HG03432 (cell line): Measurements from ENCODE around the gene GRM4.

Source experiments
- ATAC-seq: cut with Tn5 transposase; IDR thresholded peaks from one replicate; pipeline ENCODE4 v1.9.1; 2021; ENCODE audit warnings: mild to moderate bottlenecking, moderate library complexity; ENCODE audit not compliant: unreplicated experiment

The GRM4 gene

DNA sequence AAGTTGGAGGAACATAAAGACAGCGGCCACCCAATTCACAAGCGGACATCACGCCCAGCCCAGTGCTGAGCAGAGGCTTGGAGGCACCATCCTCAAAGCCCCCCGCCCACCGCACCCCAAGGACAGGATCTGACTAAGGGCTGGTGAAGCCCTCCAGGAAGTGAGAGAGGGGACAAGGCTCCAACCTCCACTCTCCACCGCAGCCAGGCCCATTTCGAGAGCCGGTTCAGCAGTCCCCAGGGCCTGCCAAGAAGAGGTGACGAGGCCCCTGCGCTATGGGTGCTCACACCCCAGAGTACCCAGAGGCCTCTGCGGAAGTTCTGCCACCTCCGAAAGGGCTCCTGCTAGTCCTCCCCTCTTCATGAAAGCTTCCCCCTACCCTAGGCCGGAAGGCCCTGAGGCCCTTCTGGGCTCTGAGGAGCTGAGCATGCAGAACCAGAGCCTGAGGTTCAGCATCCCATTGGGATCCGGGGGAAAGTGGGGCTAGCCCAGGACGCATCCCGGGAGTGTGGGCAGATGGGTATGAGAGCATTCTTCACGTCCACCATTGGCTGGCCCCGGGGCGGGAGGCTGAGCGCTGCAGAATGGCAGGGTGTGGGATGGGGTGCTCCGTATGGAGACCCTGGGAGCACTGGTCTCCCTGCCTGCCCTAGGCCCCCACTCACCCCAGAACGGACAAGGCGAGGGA is 2.5 kb downstream of the GRM4 start:
- no peak for ATAC-seq

DNA sequence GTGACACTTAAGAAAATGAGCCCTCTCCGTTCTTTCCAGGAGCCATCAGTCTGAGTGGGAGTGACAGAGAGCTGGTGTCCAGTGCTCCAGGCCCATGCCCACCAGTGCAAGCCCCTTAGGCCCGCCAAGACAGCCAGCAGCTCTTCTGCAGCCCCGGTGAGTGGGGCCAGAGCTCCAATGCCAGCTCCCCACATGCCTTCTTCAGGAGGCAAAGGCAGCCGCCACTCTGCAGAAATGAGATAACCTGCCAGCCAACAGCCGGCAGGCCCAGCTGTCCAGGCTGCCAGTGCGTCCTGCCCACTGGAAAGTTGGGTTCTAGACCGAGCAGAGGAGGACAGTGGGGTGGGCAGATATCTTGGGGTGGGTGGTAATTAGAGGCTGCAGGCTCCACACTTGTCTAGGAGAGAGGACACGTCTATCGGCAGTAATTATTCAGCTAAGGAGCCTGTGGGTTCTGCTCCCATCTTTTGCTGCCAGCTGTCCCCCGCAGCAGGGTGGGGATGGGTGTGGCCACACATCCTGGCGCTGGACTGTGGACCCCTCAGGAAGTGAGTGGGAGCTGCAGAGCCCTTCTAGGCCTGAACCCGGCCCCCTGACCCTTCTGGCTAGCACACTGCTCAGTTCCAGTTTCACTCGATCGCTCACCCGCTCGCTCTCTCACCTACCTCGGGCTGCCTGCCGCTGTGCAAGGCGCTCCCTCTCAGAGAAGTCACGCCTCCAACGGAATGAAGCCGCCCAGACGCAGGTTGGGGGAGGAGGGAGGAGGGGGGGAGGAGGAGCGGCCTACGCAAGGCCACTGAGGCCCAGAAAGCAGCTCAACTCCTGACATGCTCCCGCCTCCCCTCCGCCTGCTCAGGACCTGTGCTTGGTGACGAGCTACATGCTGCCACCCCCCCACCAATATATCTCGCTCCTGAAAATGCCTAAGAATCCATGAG is 3.6 kb downstream of the GRM4 start:
- no peak for ATAC-seq

DNA sequence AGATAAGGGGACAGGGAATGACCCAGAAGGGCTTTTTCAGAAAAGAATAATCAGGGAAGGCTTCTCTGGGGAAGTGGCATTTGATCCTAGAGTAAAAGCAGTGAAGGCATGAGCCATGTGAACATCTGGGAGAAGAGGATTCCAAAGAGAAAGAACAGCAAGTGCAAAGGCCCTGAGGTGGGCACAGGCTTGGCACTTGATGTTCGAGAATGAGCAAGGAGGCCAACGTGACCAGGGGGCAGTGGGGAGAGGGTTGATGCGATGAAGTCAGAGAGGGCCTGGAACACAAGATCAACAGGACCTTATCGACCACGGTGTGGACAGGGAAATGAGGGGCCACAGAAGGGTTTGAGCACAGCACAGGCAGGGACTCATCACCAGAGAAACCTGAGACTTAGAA is 5.8 kb downstream of the GRM4 start:
- no peak for ATAC-seq

DNA sequence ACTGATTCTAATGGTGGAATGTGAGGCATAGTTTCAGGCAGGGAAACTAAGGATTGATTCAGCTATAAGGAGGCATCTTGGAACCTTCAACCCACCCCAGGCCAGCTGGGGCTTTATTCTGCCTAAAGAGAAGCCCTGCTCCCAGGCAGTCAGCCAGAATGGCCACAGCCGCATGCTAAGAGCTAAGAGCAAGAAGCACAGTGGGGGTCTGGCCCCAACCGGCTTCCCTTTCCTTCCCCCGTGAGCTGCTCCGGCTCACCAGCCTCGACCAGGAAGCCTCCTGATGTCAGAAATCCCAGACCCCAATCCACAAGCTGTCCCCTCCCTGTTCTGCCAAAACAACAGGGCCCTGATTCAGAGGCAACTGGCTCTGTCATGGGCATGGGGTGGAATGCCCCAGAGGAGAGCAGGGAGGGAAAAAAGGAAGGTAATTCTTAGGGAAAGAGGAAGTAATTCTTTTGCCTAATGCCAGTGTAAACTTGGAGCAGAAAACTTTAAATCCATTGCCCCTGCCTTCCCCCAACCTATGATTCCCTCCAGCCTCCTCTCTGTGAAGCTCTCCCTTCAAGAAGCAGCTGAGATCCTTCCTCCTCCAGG is 6.9 kb downstream of the GRM4 start:
- ATAC-seq, result no peak

DNA sequence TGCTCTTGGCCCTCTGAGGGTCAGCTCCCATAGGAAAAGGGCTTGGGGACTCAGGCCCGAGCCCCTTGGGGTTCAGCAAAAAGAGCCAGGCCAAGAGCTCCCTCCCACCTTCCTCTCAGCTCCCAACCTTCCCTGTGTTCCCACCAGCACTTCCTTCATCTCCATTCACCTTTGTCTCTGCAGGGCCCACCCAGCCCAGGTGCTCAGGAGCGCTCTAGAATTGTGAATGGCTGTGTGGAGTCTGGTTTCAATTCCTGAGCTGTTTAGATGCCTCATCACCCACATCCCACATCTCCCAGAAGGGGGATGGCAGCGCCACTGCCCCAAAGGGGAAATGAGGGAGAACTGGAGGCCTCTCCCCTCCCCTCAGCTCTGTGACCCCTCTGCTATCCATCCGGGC is 7.7 kb downstream of the GRM4 start:
- no peak for ATAC-seq

DNA sequence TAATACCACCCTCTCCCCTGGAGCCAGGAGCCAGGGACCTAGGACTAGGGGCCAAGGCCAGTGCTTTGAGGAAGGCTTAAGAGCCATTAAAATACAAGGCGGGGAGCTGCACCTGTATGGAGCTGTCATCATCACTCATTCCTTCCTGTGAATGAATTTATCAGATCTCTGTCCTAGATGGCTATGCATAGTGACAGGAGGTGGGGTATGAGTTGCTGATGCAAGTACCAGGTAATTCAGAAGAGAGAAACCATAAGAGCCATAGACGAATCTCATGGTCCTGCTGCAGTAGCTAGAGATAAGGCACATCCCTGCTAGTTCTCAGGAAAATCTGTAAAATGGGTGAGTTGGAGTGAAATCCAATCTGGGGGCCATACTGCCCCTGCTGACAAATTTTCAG is 10.3 kb downstream of the GRM4 start:
- ATAC-seq, result no peak

DNA sequence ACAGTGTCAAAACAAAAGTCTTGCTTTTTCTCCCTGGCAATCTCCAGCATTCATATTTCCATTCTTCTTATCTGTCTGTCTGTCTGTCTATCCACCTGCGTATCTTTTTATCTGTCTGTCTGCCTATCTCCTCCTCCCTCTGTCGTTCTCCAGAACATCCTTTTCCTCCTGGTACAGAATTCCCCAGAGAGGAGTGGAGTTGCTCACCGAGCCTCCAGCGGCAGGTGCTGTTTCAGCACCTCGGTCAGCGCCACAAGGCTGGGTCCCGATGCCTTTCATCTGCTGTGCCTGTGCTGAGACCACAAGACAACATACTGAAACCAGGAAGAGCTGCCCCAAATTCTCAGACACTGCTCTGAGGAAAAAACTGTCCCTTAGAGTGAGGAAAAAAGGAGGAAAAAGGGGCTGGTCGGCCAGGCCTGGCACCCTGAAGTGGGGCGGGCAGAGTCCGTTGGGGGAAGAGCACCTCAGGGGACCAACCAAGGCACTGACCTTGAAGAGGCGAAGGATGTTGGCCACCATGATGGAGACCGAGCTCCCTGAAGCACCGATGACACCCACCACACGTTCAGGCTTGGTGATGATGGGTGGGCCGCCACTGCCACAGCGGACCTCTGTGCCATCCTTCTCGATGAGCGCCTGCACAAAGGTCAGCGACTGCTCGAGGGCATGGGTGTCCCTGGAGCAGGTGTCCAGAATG is 13.3 kb downstream of the GRM4 start:
- ATAC-seq, result no peak

DNA sequence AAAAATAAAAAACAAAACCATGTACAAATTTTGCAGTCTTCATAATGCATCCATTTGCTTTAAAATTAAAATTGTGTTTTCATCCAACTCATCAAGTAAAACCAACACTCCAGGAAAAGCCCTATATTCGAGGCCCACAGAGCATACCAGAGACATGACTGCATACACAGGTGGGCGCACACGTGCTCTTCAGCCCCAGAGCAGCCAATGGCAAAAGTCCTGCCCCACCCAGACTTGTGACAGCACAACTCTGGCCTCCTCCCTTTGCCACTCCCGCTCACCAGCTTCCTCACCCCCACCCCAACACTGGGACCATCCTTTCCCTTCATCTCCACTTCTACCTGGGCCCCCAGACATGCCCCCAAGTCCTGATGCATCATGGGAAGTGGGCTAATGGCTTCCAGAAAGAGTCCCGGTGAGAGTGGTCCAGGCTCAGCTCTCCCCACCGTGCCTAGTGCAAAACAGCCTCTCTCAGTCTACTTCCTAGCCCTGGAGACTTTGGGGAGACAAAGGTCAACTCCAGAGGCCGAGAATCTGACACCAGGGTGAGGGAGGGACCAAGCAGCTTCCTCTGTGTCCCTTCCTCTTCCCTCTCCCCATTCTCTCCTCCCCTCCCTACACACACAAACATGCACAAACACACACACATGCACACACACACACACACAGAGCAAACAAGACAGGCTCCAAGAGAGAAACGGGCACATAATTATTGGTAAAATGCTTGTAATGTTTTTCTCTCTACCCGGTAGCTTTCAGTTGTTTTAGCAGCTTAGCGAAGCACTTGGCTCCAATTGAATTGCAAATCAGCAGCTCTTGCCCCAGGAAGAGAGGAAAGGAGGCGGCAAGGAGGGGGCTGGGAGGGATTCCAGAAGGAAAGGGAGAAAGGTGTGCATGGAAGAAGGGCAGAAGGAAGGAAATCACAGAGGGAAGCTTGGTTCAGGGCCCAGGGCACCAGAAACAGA is 14.3 kb downstream of the GRM4 start:
- no peak for ATAC-seq

DNA sequence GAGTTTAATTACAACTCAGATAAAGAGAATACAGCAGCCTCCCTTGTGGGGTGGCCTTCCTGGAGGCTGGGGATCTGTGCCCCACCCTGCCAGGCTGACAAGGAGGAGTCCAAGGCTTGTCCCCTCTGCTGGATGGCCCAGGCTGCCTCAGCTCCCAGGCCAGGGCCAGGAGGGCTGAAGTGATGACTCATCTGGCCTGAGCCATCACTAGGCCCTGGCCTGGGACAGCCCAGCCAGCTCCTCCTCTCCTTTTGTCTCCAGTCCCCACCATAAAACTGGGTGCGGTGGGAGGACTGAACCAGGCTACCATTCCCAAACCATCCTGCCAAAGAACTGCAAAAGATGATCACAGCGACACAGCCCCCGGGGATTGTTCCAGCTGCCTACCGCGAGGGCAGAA is 15.0 kb downstream of the GRM4 start:
- no peak for ATAC-seq

DNA sequence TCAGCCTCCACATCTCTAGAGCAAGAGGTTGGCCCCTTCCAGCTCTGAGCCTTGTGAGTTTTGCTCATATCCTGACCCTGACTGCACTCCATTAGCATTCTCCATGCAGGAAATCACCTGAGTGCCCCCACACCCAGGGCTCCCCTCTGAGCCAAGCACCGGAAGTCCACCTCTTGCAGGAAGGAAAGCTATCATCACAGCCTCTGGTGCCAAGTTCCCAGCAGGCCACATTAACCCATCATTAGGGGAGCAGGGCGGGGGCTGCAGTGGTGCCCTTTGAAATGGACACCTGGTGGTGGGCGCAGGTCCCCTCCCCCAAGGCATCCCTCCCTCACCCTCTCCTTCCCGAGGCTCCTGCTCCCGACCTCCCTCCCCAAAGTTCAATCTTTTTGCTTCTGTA is 16.1 kb downstream of the GRM4 start:
- ATAC-seq, result no peak

DNA sequence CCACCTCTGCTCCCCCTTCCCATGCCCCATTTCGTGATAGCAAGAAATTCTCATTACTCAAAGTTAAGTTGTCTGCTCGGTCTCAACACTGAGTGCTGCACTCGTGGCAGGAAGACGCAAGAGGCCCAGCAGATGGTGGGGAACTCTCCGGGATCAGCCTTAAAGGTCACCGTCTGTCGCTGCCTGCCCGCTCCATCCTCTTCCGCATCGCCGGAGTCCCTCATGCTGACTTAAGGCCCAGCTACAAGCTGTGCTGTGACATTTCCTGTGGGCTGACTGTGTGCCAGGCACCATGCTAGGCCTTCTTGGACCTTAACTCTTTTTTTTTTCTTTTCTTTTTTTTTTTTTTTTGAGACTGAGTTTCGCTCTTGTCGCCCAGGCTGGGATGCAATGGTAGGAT is 17.8 kb downstream of the GRM4 start:
- no peak for ATAC-seq

DNA sequence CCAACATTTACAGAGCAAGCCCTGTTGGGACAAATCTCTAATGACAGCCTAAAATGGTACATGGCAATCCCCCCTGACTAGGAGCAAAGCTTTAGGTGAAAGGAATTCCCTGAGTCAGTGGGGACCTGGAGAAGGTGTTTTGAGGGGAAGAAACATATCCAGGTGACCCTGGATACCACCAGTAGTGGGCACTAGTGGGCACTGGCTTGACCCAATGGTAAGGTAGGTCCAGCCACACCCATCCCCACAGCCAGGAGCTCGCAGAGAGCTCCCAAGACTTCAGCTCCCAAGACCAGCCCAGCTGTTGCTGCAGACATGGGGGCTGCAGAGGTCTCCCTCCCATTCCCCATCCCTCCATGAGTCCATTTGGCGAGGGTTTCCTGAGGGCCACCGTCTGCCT is 19.5 kb downstream of the GRM4 start:
- no peak for ATAC-seq

DNA sequence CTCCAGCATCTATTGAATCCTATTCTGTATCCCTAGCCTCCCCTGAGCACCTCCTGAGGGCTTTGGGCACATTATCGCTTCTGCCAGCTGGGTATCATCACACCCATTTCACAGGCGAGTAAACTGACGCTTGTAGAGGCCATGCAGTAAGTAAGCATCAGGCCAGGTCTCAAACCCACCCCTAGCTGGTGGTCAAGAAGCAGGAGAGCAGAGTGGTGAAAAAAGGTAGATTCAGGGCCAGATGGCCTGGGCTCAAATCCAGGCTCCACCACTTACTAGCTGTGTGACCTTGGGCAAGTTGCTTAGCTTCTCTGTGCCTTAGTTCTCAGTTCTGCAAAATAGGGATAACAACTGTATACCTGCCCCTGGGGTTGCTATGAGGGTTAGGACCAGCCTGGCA is 19.9 kb downstream of the GRM4 start:
- no peak for ATAC-seq

DNA sequence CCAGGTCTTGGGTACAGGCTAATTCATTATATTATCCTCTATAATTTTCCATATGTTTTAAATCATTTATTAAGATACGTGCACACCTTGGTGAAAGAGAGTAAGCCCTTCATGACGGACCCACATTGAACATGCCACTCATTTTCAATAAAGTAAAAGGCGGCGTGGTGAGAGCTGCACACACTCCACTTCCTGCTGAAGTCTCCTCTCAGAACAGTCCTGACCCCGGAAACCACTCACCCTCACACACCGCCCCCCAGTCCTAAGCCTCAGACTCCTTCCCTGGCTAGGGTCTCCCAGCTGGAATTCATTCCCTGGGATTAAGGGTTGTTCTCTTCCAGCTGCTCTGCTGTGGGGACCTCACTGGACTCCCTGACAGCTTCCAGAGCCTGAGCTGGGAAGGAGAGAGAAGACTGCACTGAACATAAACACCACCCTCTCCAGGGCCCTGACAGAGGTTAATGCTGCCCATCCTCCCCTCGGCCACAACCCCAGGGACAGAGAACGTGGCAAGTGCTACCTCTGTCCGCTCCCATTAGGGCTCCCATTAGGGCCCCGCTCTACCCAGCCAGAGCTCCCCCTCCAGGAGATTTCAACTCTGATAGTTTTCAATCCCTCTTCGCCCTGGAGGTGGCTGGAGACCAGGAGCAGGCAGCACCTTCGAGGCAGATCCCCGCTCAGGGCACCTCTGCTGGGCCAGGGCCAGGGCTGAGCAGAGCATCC is 24.8 kb downstream of the GRM4 start:
- no peak for ATAC-seq

DNA sequence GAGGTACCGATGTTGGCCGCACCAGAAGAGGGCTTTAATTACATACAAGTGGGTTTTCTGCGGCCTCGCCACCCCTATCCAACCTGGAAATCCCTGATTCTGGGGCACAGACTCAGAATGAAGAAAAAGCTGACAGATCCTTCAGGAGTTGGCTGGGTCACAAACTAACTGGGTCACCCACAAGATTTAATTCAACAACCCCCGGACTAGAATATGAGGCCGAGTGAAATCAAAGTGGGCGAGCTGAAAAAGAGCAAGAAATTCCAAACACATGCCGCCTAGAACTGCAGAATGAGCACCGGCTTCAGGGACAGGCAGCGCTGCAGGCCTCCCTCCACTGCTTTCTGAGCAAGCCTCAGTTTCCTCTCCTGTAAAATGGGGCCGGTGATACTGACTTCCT is 30.0 kb downstream of the GRM4 start:
- ATAC-seq, result no peak

DNA sequence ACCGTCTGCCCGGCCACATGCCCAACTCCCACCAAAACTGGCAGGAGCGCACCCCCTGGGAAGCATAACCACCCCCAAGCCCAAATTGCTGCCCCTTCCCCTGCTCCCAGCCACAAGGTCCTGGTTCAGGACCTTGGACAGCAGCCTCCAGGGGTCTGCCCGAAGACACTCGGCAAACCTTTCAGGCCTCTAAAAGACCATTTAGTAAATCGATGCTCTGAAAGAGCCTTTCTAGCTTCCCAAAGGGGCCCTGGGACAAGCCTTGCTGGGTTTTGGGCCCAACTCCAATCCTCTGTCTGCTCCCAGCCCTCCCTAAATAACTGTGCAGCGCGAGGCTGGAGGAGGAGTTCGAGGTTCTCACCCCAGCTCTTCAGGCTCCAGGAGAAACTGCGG is 30.5 kb downstream of the GRM4 start:
- ATAC-seq, result no peak

DNA sequence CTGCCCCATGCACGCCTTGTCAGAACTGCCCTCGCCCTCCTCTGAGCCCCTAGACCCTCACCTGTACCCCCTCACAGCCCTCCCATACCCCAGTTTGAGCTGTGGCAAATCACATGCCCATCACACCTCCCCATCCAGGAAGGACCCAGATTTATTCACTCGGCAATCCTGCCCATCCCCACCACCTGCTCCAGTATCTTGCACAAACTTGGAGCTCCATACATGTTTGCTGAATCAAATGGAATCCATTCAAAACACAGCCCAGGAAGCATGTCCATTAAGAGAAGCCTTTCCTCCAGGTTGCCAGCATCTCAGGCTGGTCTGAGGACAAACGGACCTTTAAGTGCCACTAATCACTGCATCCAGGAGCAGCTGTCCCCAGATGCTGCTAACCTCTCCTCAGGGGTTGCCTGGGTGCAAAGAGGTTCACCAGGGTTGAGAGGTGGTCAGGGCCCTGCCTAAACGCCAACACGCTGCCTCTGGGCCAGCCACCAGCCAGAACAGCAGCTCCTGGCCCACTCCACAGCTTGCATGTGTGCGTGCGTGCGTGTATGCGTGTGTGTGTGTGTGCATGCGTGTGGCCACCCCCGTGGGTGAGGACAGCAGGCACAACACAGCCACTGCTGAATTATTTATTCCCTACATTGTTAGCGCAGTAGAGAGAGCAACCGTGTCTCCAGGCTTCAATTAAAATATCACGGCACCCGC is 31.0 kb downstream of the GRM4 start:
- ATAC-seq, result no peak

DNA sequence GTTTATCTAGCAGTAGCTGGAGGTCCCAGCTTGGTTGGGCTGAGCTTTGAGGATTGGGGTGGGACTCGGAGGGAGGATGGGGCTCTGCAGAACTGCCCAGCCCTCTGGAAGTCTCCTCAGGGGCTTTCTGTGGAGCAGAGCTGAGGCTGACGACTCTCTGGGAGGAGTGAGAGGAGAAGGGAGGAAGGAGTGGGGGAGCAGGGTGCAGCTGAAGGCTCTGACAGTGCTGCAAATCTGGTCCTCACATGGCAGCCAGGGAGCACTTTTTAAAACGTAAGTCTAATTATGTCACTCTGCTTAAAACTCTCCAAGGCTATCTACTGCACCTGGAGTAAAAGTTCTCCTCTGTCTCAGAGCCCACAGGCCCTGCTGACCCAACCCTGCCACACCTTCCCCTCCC is 32.4 kb downstream of the GRM4 start:
- no peak for ATAC-seq

DNA sequence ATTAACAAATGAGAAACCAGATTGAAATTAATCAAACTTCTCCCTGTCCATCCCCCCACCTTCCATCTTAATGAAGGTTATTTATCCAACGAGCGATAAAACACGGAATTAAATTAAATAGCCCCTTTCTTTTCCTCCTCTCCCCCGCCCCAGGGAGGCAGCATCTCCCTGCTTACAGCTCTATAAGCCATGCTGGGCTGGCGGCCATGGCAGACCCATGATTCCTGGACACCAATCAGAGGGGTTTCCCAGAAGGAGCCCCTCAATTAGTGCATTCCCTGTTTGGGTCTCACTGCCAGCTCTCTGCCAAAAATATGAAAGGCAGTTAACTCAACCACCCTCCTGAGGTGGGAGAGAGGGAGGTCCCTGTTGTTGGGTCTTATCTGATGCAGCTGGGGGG is 33.8 kb downstream of the GRM4 start:
- no peak for ATAC-seq
